Common myeloid progenitor, CD34-positive (primary cell): Measurements from ENCODE around the gene KDM2B.

Experiments
- CTCF ChIA-PET: fragments of 350-600 bp; sonication (Branson Sonifier 250); formaldehyde crosslinking; loops from one replicate; lab custom pipeline; 2021; ENCODE audit warnings: antibody characterized with exemption; lab: Charles Lee
- POLR2A ChIA-PET: fragments of 350-600 bp; sonication (Branson Sonifier 250); formaldehyde crosslinking; loops from one replicate; lab custom pipeline; 2021; ENCODE audit warnings: antibody characterized with exemption; lab: Charles Lee
- DNase-seq, 3 donors: peaks; one replicate each; pipeline versions ENCODE4 v3.0.0 to v3.0.0-alpha.2; 2013
- H3K27ac ChIP-seq, 2 experiments: 1 replicate in 1 of 2; 2 replicates in 1 of 2; pipeline ENCODE4 v1.7.0; 2013; ENCODE audit warnings: inconsistent platforms in 2 of 2, low read length in 2 of 2, mild to moderate bottlenecking in 2 of 2, low read depth in 1 of 2, moderate library complexity in 1 of 2; ENCODE audit not compliant: severe bottlenecking in 2 of 2, insufficient read depth in 1 of 2, poor library complexity in 1 of 2
- H3K27me3 ChIP-seq, 5 experiments: replicated peaks in 2 of 5; 1 replicate in 3 of 5; 2 replicates in 2 of 5; pipeline versions ENCODE4 v1.6.1 to v1.7.0; 2013; ENCODE audit warnings: low read length in 4 of 5, mild to moderate bottlenecking in 2 of 5, moderate library complexity in 2 of 5, inconsistent platforms in 1 of 5; ENCODE audit not compliant: insufficient read depth in 5 of 5, control insufficient read depth in 4 of 5
- H3K36me3 ChIP-seq, 4 experiments: 1 replicate in 2 of 4; 2 replicates in 2 of 4; pipeline versions ENCODE4 v1.6.1 to v1.7.0; 2013; ENCODE audit warnings: low read length in 3 of 4, control low read depth in 1 of 4, mild to moderate bottlenecking in 1 of 4; ENCODE audit not compliant: control insufficient read depth in 4 of 4, insufficient read depth in 4 of 4
- H3K4me1 ChIP-seq, 4 experiments: 1 replicate in 3 of 4; 2 replicates in 1 of 4; pipeline versions ENCODE4 v1.6.1 to v1.7.1; 2013; ENCODE audit warnings: low read length in 3 of 4, mild to moderate bottlenecking in 3 of 4, control low read depth in 1 of 4, inconsistent platforms in 1 of 4, moderate library complexity in 1 of 4; ENCODE audit not compliant: control insufficient read depth in 4 of 4, insufficient read depth in 4 of 4; ENCODE audit errors: control extremely low read depth in 1 of 4
- H3K4me3 ChIP-seq, 7 experiments: 1 replicate in 4 of 7; 2 replicates in 3 of 7; pipeline versions ENCODE4 v1.5.1 to v1.7.0; 2013; ENCODE audit warnings: mild to moderate bottlenecking in 7 of 7, low read length in 6 of 7, moderate library complexity in 6 of 7, inconsistent platforms in 2 of 7, low read depth in 2 of 7, control low read depth in 1 of 7; ENCODE audit not compliant: insufficient read depth in 4 of 7, control insufficient read depth in 1 of 7; ENCODE audit errors: extremely low read depth in 1 of 7
- H3K9me3 ChIP-seq, 5 experiments: 1 replicate in 4 of 5; 2 replicates in 1 of 5; pipeline versions ENCODE4 v1.6.1 to v1.7.1; 2013; ENCODE audit warnings: low read length in 4 of 5, mild to moderate bottlenecking in 2 of 5, inconsistent platforms in 1 of 5, low read depth in 1 of 5, moderate library complexity in 1 of 5; ENCODE audit not compliant: control insufficient read depth in 4 of 5, insufficient read depth in 2 of 5; ENCODE audit errors: control extremely low read depth in 1 of 5
- WGBS: methylation state at CpG from one replicate; pipeline ENCODE4 v1.1.5; 2013; ENCODE audit not compliant: insufficient coverage; 5-methylcytosine and 5-hydroxymethylcytosine counted together

The KDM2B gene

DNA sequence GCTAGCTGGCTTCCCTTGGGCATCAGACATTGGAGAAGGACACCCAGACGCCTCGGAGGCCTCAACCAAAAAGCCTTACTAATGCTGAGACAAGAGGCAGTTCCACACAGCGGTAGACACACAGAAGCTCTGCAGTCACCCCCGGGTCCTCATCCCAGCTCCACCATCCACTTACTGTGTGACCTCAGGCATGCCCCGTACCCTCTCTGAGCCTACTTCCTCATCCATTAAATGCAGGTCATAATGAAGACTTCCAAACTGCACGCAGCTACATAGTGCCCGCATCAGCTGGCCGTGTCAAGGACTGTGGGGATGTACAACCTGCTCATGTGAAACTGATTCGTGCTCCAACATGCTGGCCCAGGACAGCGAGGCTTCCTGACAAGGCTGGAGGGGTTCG is 72.3 kb downstream of the KDM2B start:
- no peaks in the 10 kb centered on the region for H3K27me3 ChIP-seq
- ChIA-PET CTCF (interaction anchor here (0.7 to 1.4 kb wide), 3 partner anchors 17 to 115 kb away, joined by 3 to 4 read pairs (median 3); no protein-coding TSS in a partner anchor), POLR2A (no interaction called here)
- H3K36me3 ChIP-seq, result peaks cover 0 to 54% (median 38%) of the 10 kb centered on the region in 4 experiments
- WGBS, result 97% methylated on average over 11 of the region's 11 CpGs
- DNase-seq, result no peak
- H3K9me3 ChIP-seq, result no peaks in the 10 kb centered on the region
- H3K27ac ChIP-seq, result no peak overlapping the region
- no peak overlapping the region for H3K4me3 ChIP-seq
- H3K4me1 ChIP-seq, result no peaks in the 10 kb centered on the region

GRCh38 chr12:121507984-121508383 is 72.8 kb downstream of the KDM2B start:
- CTCF ChIA-PET, result interaction anchor here (0.7 to 1.4 kb wide), 4 partner anchors 9 to 115 kb away, joined by 3 to 4 read pairs (median 3); no protein-coding TSS in a partner anchor
- POLR2A ChIA-PET, result no interaction called here
- Histone ChIP-seq H3K4me3 (no peak overlapping the region), H3K27ac (no peak overlapping the region), H3K36me3 (peaks cover 0 to 51% (median 38%) of the 10 kb centered on the region in 4 experiments), H3K27me3 (no peaks in the 10 kb centered on the region), H3K9me3 (no peaks in the 10 kb centered on the region), H3K4me1 (no peaks in the 10 kb centered on the region)
- 100% methylated on average over 1 of the region's 3 CpGs for WGBS
- DNase-seq, result no peak

DNA sequence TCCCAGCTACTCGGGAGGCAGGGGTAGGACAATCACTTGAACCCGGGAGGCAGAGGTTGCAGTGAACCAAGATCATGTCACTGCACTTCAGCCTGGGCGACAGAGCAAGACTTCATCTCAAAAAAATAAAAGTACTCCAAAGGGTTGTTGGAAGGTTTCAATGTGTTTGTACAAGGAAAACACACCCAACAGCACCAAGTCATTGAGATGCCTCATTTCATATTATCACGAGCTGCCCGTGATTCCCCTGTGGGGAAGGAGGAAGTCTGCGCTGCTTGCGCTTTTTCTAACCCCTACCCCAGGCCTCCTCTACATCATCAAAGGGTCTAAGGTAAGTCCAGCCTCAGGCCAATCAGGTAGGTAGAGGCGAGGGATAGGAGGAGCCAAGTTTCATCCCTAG is 73.6 kb downstream of the KDM2B start:
- no peaks in the 10 kb centered on the region for H3K9me3 ChIP-seq
- 57% methylated on average over 2 of the region's 8 CpGs for WGBS
- CTCF ChIA-PET, result interaction anchor here (0.7 to 1.5 kb wide), 2 partner anchors 8 to 21 kb away, joined by 3 to 4 read pairs; no protein-coding TSS in a partner anchor
- no peaks in the 10 kb centered on the region for H3K4me1 ChIP-seq
- no peak overlapping the region for H3K4me3 ChIP-seq
- H3K27me3 ChIP-seq, result no peaks in the 10 kb centered on the region
- H3K36me3 ChIP-seq, result peaks cover 0 to 44% (median 31%) of the 10 kb centered on the region in 4 experiments
- POLR2A ChIA-PET, result interaction anchor here (1.1 kb wide), 1 partner anchor 11 kb away, joined by 3 read pairs; no protein-coding TSS in a partner anchor
- DNase-seq, result no peak
- H3K27ac ChIP-seq, result no peak overlapping the region

DNA sequence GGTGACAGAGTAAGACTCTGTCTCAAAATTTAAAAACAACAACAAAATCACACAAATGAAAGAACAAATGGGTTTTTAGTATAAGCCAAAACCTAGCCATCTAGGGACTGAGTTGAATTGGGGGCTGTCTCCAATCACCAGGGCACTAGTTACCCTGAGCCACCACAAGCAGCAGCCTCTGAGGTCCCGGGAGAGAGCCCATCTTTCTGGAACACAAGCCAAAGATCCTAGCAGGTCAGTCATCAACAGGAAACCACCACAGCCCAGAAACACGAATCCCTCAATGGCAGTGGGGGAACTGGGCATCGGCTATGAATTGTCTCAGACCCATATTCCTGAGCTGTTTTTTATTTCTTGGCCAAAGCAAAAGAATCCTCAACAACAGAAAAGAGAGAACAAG is 75.3 kb downstream of the KDM2B start:
- Histone ChIP-seq H3K27ac (no peak overlapping the region), H3K9me3 (no peaks in the 10 kb centered on the region), H3K36me3 (peaks cover 0 to 38% (median 31%) of the 10 kb centered on the region in 4 experiments), H3K4me1 (no peaks in the 10 kb centered on the region), H3K27me3 (no peaks in the 10 kb centered on the region), H3K4me3 (no peak overlapping the region)
- POLR2A ChIA-PET, result no interaction called here
- CTCF ChIA-PET, result interaction anchor here (1.5 to 1.6 kb wide), 2 partner anchors 11 to 22 kb away, joined by 4 read pairs; no protein-coding TSS in a partner anchor
- WGBS, result 65% methylated on average over 2 of the region's 3 CpGs
- DNase-seq, result no peak

GRCh38 chr12:121504505-121504904 is 76.3 kb downstream of the KDM2B start:
- Histone ChIP-seq H3K27me3 (no peaks in the 10 kb centered on the region), H3K27ac (no peak overlapping the region), H3K36me3 (peaks cover 0 to 30% (median 26%) of the 10 kb centered on the region in 4 experiments), H3K9me3 (no peaks in the 10 kb centered on the region), H3K4me3 (no peak overlapping the region), H3K4me1 (no peaks in the 10 kb centered on the region)
- ChIA-PET CTCF (no interaction called here), POLR2A (interaction anchor here (0.6 kb wide), 1 partner anchor 21 kb away, joined by 4 read pairs; no protein-coding TSS in a partner anchor)
- DNase-seq, result no peak
- WGBS, result 100% methylated on average over 10 of the region's 13 CpGs

DNA sequence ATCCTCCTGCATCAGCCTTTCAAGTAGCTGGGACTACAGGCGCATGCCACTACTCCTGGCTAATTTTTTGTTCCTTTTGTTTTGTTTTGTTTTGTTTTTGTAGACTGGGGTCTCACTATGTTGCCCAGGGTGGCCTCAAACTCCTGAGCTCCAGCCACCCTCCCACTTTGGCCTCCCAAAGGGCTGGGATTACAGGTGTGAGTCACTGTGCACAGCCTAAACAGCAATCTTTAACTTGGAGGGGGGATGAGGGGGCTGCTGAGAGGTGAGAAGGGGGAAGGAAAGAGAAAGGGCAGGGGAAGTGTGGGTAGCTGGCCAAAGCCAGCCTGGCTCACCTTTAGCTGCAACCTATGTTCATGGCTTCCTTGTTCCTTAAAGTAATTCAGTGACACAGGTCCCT is 77.4 kb downstream of the KDM2B start:
- Histone ChIP-seq H3K27me3 (no peaks in the 10 kb centered on the region), H3K4me3 (no peak overlapping the region), H3K36me3 (peaks cover 0 to 22% (median 18%) of the 10 kb centered on the region in 4 experiments), H3K27ac (no peak overlapping the region), H3K4me1 (no peaks in the 10 kb centered on the region), H3K9me3 (no peaks in the 10 kb centered on the region)
- CTCF ChIA-PET, result interaction anchor here (1.0 to 1.7 kb wide), 4 partner anchors 9 to 49 kb away, joined by 3 to 6 read pairs (median 4); no protein-coding TSS in a partner anchor
- POLR2A ChIA-PET, result no interaction called here
- no peak for DNase-seq
- no CpG with 5 or more reads among the region's 1 CpG for whole genome bisulfite sequencing

- 99% methylated on average over 9 of the region's 9 CpGs for WGBS
- Histone ChIP-seq H3K4me3 (no peak overlapping the region), H3K4me1 (peaks cover 3% of the 10 kb centered on the region in 4 experiments), H3K27me3 (no peaks in the 10 kb centered on the region), H3K9me3 (no peaks in the 10 kb centered on the region), H3K27ac (no peak overlapping the region), H3K36me3 (peaks cover 0 to 17% (median 14%) of the 10 kb centered on the region in 4 experiments)
- ChIA-PET POLR2A (no interaction called here), CTCF (interaction anchor here (1.3 to 2.7 kb wide), 3 partner anchors 18 to 181 kb away, joined by 3 to 10 read pairs (median 6); partner anchors contain the start of gene MORN3)
- DNase-seq, result no peak
These were observed 78.9 kb downstream of the KDM2B start for GRCh38 chr12:121501946-121502345.
